ENCODE data around the gene GCC2.

GRCh38 chr2:108409768-108410167 is 39.2 kb upstream of the GCC2 start:
- TF ChIP-seq JUN (IDR thresholded peaks at IDR 0.05; ENCODE audit: borderline replicate concordance, insufficient read depth, insufficient read length, low read depth) (no peak), CTCF (IDR thresholded peaks at IDR 0.05; ENCODE audit: extremely low read depth in 1 of 2, insufficient read depth in 1 of 2, low read depth in 1 of 2, low read length in 2 of 2) (no peak), POLR2A (IDR thresholded peaks at IDR 0.05; ENCODE audit: low read depth, low read length) (no peak), POLR2AphosphoS5 (IDR thresholded peaks at IDR 0.05; ENCODE audit: insufficient read depth, low read depth, low read length) (no peak), EZH2 (IDR thresholded peaks at IDR 0.05; ENCODE audit: borderline replicate concordance, low read depth, low read length, severe bottlenecking) (no peak), FOS (IDR thresholded peaks at IDR 0.05; ENCODE audit: borderline replicate concordance, insufficient read depth, low read length) (no peak), GATA2 (IDR thresholded peaks at IDR 0.05; ENCODE audit: insufficient read depth, insufficient read length, low read depth, low read length) (no peak)
